COR-L47 (cell line): ENCODE results near the gene ABLIM2.
A peak's percentile ranks its signal among the peaks of the same experiment; 100 is the strongest.

Experiments used
- DNase-seq: peaks from one replicate; lab custom pipeline; 2025; lab: John Stamatoyannopoulos, UW

The ABLIM2 gene

DNA sequence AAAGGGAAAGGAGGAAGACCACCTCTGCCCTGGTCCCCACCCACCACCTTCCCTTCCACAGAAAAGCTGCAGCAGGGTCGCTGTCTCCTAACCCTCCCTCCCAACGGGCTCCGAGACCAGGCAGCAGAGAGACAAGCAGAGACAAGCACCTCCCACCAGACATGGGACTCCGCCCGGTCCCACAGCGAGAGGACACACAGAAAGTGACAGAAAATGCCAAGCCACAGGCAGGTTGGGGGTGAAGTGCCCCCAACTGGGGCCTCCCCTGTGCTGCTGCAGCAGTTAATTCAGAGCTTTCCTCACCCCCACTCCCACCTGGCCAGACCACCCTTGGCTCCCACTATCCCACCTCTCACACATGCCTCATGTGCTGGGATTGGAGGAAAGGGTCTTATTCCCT lies 154.5 kb downstream of the ABLIM2 start:
- no peak for DNase-seq

- DNase-seq: no peak
Measured at GRCh38 chr4:8002525-8003309, 155.9 kb downstream of the ABLIM2 start.

DNA sequence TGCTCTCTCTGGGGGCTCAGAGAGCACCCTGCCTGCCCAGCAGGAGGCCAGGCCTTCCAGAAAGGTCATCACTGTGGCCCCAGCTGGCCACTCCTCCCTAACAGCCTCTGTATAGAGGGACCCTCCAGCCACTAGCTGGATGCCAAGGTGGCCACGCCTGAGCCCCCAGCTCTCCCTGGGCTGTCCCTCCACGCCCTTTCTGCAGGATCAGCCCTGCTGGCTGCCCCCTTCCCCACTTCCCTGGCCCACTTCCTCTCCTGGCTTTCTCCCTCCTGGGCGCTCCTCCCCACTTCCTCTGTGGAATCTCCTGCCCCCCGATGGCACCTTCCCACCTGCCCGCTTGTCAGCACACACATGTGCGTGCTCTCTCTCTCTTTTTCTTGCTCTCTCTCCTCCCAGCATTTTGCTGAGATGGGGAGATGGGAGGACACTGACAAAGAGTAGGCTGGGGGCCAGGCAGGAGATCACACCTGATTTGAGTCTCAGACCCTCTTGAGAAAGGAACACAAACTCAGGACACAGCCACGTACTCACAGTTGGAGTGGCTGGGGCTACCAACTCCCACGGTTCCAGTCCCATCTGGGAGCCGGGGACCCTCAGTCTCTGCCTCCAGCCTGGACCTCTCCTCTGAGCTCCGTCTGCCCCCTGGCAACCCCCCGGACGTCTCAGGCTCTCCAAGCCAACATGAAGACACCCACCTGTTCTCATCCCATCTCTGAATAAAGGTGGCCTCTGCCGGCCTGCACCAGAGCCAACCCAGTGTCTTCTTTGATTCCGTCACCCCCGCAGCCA lies 156.9 kb downstream of the ABLIM2 start:
- DNase-seq: no peak

GRCh38 chr4:8000721-8001491 lies 157.7 kb downstream of the ABLIM2 start:
- peak; percentile 71 for DNase-seq

DNA sequence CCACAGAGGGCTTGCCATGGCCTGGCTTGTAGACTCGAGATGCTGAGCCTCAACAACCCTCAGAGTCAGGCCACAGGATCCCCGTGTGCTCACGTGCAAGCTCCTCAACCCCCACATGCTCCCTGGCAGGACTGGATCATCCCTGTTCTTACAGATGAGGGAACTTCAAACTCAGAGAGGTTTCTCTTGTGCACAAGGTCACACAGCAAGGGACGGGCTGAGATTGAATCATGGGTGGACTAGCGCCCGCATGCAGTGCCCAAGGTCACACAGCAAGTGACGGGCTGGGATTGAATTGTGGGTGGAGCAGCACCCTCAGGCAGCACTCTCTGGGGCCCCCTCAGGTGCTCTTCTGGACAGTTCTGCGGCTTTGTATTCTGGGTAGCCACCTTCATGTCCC lies 158.4 kb downstream of the ABLIM2 start:
- DNase-seq: no peak

GRCh38 chr4:7999695-8000094 lies 158.9 kb downstream of the ABLIM2 start:
- no peak for DNase-seq

GRCh38 chr4:7999279-7999678 lies 159.3 kb downstream of the ABLIM2 start:
- DNase-seq: no peak

DNA sequence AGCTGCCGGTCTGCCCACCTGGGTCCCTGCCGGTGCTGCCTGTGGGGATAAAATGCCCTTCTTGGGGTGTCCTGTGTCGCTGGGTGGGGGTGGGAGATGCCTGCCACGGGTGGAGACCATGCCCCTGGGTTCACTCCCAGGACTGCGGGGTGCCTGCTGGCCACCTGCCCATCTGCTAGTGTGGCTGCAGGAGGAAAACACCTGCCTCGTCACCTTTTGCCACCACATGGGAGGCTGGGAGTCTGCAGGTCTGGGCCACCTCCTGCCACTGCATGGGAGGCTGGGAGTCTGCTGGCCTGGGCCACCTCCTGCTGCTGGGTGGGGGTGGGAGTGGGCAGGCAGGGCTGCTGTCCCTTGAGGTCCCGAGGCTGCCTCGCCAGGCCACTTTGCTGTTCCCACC lies 160.2 kb downstream of the ABLIM2 start:
- DNase-seq: peak; percentile 39

GRCh38 chr4:7995866-7996265 lies 162.7 kb downstream of the ABLIM2 start:
- no peak for DNase-seq

DNA sequence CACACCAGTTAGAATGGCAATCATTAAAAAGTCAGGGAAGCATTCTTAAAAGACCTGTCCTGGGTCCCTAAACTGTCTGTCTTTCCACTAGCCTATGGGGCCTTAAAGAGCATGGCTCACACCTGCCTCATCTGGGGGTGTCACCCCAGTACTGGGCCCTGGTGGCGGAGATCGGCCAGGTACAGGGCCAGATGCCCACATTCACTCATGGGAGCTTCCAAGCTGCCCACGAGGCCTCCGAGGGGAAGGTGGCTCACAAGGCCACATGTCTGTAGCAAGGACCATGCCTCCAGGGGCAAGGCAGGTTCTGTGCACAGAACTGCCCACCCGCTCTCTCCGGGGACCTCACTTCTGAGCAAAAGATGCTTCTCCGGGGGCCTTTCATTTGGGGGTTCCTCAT lies 163.5 kb downstream of the ABLIM2 start:
- no peak for DNase-seq

DNA sequence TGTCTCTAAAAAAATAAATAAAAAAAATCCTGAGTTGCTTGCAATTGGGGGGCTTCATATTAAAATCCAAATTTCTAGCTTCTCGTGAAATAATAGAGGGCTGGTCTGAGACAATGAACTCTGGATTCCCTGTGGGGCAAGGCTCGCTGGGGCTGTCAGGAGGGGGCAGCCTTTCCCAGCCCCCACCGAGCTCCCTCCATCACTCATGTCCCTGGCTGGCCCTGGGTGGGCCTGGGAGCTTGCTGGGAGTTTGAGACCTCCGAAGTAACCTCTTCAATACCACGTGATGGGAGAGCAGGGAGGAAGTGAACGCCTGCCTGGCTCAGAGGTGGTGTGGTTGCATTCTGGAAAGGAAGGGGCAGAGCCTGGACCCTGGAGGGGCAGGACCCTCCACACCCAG lies 164.9 kb downstream of the ABLIM2 start:
- DNase-seq: no peak

GRCh38 chr4:7992846-7993245 lies 165.8 kb downstream of the ABLIM2 start:
- no peak for DNase-seq

GRCh38 chr4:7990807-7991459 lies 167.7 kb downstream of the ABLIM2 start:
- DNase-seq: no peak

GRCh38 chr4:7989654-7990053 lies 169.0 kb downstream of the ABLIM2 start:
- no peak for DNase-seq

GRCh38 chr4:7988437-7988836 lies 170.2 kb downstream of the ABLIM2 start:
- no peak for DNase-seq

DNA sequence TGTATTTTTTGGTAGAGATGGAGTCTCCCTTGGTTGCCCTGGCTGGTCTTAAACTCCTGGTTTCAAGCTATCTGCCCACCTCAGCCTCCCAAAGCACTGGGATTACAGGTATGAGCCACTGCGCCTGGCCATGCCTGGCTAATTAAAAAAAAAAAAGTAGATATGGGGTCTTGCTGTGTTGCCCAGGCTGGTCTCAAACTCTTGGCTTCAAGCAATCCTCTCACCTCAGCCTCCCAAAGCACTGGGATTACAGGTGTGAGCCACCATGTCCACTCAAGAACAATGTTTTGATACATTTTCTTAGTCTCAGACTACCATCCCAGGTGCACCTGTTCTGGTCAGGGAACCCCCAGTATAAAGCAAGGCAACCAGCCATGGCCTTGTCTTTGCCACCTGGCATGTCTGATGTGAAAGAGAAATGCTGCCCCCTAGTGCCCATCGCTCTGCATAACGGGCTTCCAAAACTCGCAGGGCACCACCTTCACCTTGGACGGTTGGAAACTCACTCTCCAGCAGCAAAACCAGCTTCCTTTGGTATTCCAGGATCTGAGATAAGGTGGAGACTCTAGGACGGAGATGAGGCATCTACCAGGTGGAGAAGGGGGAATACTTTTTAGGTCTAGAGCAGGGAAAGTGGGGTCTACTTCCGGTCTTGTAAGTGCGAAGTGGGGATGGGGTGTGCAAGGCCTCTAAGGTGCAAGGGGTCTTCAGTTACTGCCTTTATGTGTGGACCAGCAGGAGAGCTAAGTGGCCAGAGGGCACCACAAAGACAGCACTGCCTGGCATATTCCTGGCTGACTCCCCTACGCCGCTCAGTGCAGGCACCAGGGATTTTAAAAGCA lies 171.2 kb downstream of the ABLIM2 start:
- DNase-seq: peak; percentile 84

GRCh38 chr4:7985891-7986441 lies 172.6 kb downstream of the ABLIM2 start:
- DNase-seq: no peak

- no peak for DNase-seq
Measured at GRCh38 chr4:7985072-7985471, 173.5 kb downstream of the ABLIM2 start.

DNA sequence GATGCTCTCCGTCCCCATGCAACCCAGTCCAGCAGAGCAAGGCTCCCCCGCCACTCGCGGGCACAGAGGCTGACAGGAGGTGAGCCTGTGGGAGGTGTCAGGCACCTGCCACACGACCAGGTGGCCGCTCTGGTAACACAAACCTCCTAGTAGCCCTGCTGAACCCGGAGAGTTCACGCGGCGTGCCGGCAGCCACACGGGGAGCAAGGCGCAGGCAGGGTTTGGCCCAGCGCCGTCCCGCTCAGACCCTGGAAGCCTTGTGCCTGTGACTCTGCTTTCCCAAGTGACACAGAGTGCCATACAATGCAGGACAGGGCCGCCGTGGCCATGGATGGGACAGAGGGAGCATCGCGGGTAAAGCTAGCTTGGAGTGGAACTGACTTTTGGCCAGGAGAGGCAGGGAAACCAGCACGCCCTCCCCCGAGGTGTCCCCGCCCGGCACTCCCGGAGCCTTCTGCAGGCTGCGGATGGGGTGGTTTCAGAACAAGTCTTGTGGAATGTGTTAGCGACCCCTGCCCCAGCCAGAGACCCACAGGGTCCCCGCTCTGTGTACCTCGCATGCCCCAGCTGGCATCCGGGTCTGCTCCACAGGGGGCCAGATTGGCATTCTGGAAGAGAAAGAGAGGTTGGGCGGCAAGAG lies 174.2 kb downstream of the ABLIM2 start:
- no peak for DNase-seq

- DNase-seq: no peak
Measured at GRCh38 chr4:7983296-7983695, 175.3 kb downstream of the ABLIM2 start.
